ENCODE measurements around the gene CCNB1IP1. TPM values are rescaled to one million over a fixed set of nuclear protein-coding genes. Genes with fewer than 3 reads are reported as not detected.
"Not testable (repeated sequence)": the region's sequence is repeated elsewhere in the genome, so short reads cannot be mapped to it uniquely, and the experiment has no call there.

Gene CCNB1IP1
- polyA plus RNA-seq, 3 donors = 3.5 to 8.6 (median 5.4) TPM

- Histone ChIP-seq H3K79me2 (ENCODE audit: insufficient read depth, low read length) (peaks cover 12% of the 10 kb centered on the region), H3K9me3 (replicated peaks in 1 of 2; ENCODE audit: control insufficient read depth in 1 of 2, insufficient read depth in 1 of 2, low read length in 2 of 2) (no peaks in the 10 kb centered on the region), H3K36me3 (replicated peaks in 1 of 2; ENCODE audit: control insufficient read depth in 1 of 2, insufficient read depth in 2 of 2, low read length in 2 of 2) (peaks cover 2 to 8% of the 10 kb centered on the region in 2 donors), H3K27ac (ENCODE audit: low read depth in 1 of 2, low read length in 2 of 2) (no peak overlapping the region), H2AFZ (ENCODE audit: insufficient read depth, low read depth, low read length, poor library complexity, severe bottlenecking) (peak overlapping the region; percentile 95), H3K4me3 (replicated peaks in 1 of 3; ENCODE audit: low read depth in 2 of 3, low read length in 3 of 3) (no peak overlapping the region), H3K9ac (ENCODE audit: insufficient read depth, low read length, poor library complexity, severe bottlenecking) (no peak overlapping the region), H4K20me1 (ENCODE audit: insufficient read depth, low read length) (no peaks in the 10 kb centered on the region), H3K4me1 (ENCODE audit: control insufficient read depth in 1 of 2, insufficient read depth in 2 of 2, low read length in 2 of 2) (peaks cover 11 to 14% of the 10 kb centered on the region in 2 donors), H3K27me3 (ENCODE audit: control insufficient read depth in 2 of 2, insufficient read depth in 2 of 2, low read length in 2 of 2) (no peaks in the 10 kb centered on the region), H3K4me2 (replicated peaks; ENCODE audit: extremely low read depth, low read length, poor library complexity, severe bottlenecking) (peak overlapping the region; percentile 76)
- Mint-ChIP-seq H3K4me3 (no peak overlapping the region), H3K27me3 (ENCODE audit: low read depth in 3 of 3) (peaks cover 0 to 6% (median 5%) of the 10 kb centered on the region in 3 donors), H3K9me3 (peaks cover 0 to 2% (median 0%) of the 10 kb centered on the region in 7 donors), H3K4me1 (peaks cover 9% of the 10 kb centered on the region), H3K27ac (no peak overlapping the region), H3K36me3 (peaks cover 0 to 10% of the 10 kb centered on the region in 2 donors)
- TF ChIP-seq CTCF (IDR thresholded peaks at IDR 0.05) = no peak
- intact Hi-C loops (cut with micrococcal nuclease) = loop anchor here (2.0 to 10.0 kb wide), 4 partner anchors 13 to 341 kb away; partner anchors contain the start of genes APEX1 (in 2 of the 2), OSGEP (in 2 of the 2) and RNASE4 (in 1 of the 2)
- no CpG with 5 or more reads among the region's 2 CpGs for WGBS (ENCODE audit: insufficient coverage)
- no peak for DNase-seq
Observed at GRCh38 chr14:20341646-20342045, 8.6 kb upstream of the CCNB1IP1 start.

GRCh38 chr14:20341032-20341431, 8.0 kb upstream of the CCNB1IP1 start:
- not testable (repeated sequence) for H3K4me1 Mint-ChIP-seq; H3K4me3 ChIP-seq (replicated peaks in 1 of 3; ENCODE audit: low read depth in 2 of 3, low read length in 3 of 3); H3K4me3 Mint-ChIP-seq; H4K20me1 ChIP-seq (ENCODE audit: insufficient read depth, low read length); DNase-seq; H3K9me3 Mint-ChIP-seq; H3K36me3 ChIP-seq (replicated peaks in 1 of 2; ENCODE audit: control insufficient read depth in 1 of 2, insufficient read depth in 2 of 2, low read length in 2 of 2); H3K9me3 ChIP-seq (replicated peaks in 1 of 2; ENCODE audit: control insufficient read depth in 1 of 2, insufficient read depth in 1 of 2, low read length in 2 of 2); H2AFZ ChIP-seq (ENCODE audit: insufficient read depth, low read depth, low read length, poor library complexity, severe bottlenecking); H3K27me3 Mint-ChIP-seq (ENCODE audit: low read depth in 3 of 3); H3K36me3 Mint-ChIP-seq; H3K27me3 ChIP-seq (ENCODE audit: control insufficient read depth in 2 of 2, insufficient read depth in 2 of 2, low read length in 2 of 2); H3K9ac ChIP-seq (ENCODE audit: insufficient read depth, low read length, poor library complexity, severe bottlenecking); H3K27ac Mint-ChIP-seq; H3K4me2 ChIP-seq (replicated peaks; ENCODE audit: extremely low read depth, low read length, poor library complexity, severe bottlenecking); H3K27ac ChIP-seq (ENCODE audit: low read depth in 1 of 2, low read length in 2 of 2)
- WGBS (ENCODE audit: insufficient coverage) = no CpG with 5 or more reads among the region's 4 CpGs
- H3K4me1 ChIP-seq (ENCODE audit: control insufficient read depth in 1 of 2, insufficient read depth in 2 of 2, low read length in 2 of 2) = peaks cover 11 to 14% of the 10 kb centered on the region in 2 donors
- intact Hi-C loops (cut with micrococcal nuclease) = loop anchor here (5.0 to 10.0 kb wide), 3 partner anchors 114 to 341 kb away; partner anchors contain the start of genes APEX1 (in 2 of the 2), OSGEP (in 2 of the 2) and RNASE4 (in 1 of the 2)
- H3K79me2 ChIP-seq (ENCODE audit: insufficient read depth, low read length) = peaks cover 12% of the 10 kb centered on the region
